Measurements from ENCODE around the gene MAP4.

The MAP4 gene

GRCh38 chr3:47863391-47864128, 152.7 kb downstream of the MAP4 start:
- no peak for DNase-seq (ENCODE audit: low spot score)

GRCh38 chr3:47859956-47860605, 156.1 kb downstream of the MAP4 start:
- no peak for DNase-seq (ENCODE audit: low spot score)

GRCh38 chr3:47857151-47857550, 159.1 kb downstream of the MAP4 start:
- no peak for DNase-seq (ENCODE audit: low spot score)

- no peak for DNase-seq (ENCODE audit: low spot score)
These were observed 159.5 kb downstream of the MAP4 start for GRCh38 chr3:47856669-47857068.

- DNase-seq (ENCODE audit: low spot score), result no peak
These were observed 160.5 kb downstream of the MAP4 start for GRCh38 chr3:47855461-47856383.

- DNase-seq (ENCODE audit: low spot score), result no peak
These were observed 161.3 kb downstream of the MAP4 start for GRCh38 chr3:47854720-47855455.

- no peak for DNase-seq (ENCODE audit: low spot score)
These were observed 161.9 kb downstream of the MAP4 start for GRCh38 chr3:47854267-47854666.

GRCh38 chr3:47852604-47853602, 163.3 kb downstream of the MAP4 start:
- DNase-seq (ENCODE audit: low spot score), result no peak

GRCh38 chr3:47851888-47852603, 164.2 kb downstream of the MAP4 start:
- DNase-seq (ENCODE audit: low spot score), result no peak

GRCh38 chr3:47850564-47851410, 165.4 kb downstream of the MAP4 start:
- no peak for DNase-seq (ENCODE audit: low spot score)

- DNase-seq (ENCODE audit: low spot score), result peak; percentile 72
These were observed 166.3 kb downstream of the MAP4 start for GRCh38 chr3:47849699-47850563.

- no peak for DNase-seq (ENCODE audit: low spot score)
These were observed 167.0 kb downstream of the MAP4 start for GRCh38 chr3:47849186-47849698.

- no peak for DNase-seq (ENCODE audit: low spot score)
These were observed 167.6 kb downstream of the MAP4 start for GRCh38 chr3:47848599-47849117.

GRCh38 chr3:47847801-47848518, 168.3 kb downstream of the MAP4 start:
- DNase-seq (ENCODE audit: low spot score), result no peak

GRCh38 chr3:47847260-47847659, 169.0 kb downstream of the MAP4 start:
- DNase-seq (ENCODE audit: low spot score), result no peak

- DNase-seq (ENCODE audit: low spot score), result no peak
These were observed 169.4 kb downstream of the MAP4 start for GRCh38 chr3:47846880-47847248.
